Measurements from ENCODE around the gene CAV1. TPM values are rescaled to one million over a fixed set of nuclear protein-coding genes. Genes with fewer than 3 reads are reported as not detected.
A peak's percentile ranks its signal among the peaks of the same experiment; 100 is the strongest.

CAV1 gene
- total and polyA plus RNA-seq, 2 of the 4 experiments (the other 2 are of a cell fraction): 1,592 to 1,808 TPM

GRCh38 chr7:116521046-116521664 lies 3.7 kb upstream of the CAV1 start:
- H3K9ac ChIP-seq (ENCODE audit: low read depth, low read length): no peak overlapping the region
- WGBS, 2 experiments (ENCODE audit: extremely low coverage in 2 of 2, insufficient read length in 1 of 2): no CpG with 5 or more reads among the region's 6 CpGs
- TF ChIP-seq RFX5 (IDR thresholded peaks at IDR 0.05; ENCODE audit: low read depth, low read length) (no peak), ELK1 (IDR thresholded peaks at IDR 0.05; ENCODE audit: borderline replicate concordance, low read depth, low read length) (no peak), SMC3 (IDR thresholded peaks at IDR 0.05; ENCODE audit: low read depth, low read length) (no peak), FOS (IDR thresholded peaks at IDR 0.05; ENCODE audit: low read depth, low read length) (no peak), POLR2A (IDR thresholded peaks at IDR 0.05; ENCODE audit: low read depth, low read length) (no peak), BHLHE40 (IDR thresholded peaks at IDR 0.05; ENCODE audit: low read depth, low read length) (no peak), MAZ (IDR thresholded peaks at IDR 0.05; ENCODE audit: borderline replicate concordance, low read depth, low read length) (no peak), MAFK (IDR thresholded peaks at IDR 0.05; ENCODE audit: low read depth, low read length) (no peak), USF2 (IDR thresholded peaks at IDR 0.05; ENCODE audit: low read depth, low read length) (no peak), CEBPB (IDR thresholded peaks at IDR 0.05; ENCODE audit: low read depth, low read length) (no peak), CHD1 (IDR thresholded peaks at IDR 0.05; ENCODE audit: low read depth, low read length) (no peak), RAD21 (IDR thresholded peaks at IDR 0.05; ENCODE audit: low read length) (no peak), MXI1 (IDR thresholded peaks at IDR 0.05; ENCODE audit: borderline replicate concordance, low read depth, low read length) (no peak), CTCF (conservative IDR thresholded peaks at IDR 0.05; ENCODE audit: low read depth, low read length) (no peak)

More at GRCh38 chr7:116521046-116521664, 3.7 kb upstream of the CAV1 start:
- Histone ChIP-seq H3K4me1 (ENCODE audit: control insufficient read depth, insufficient read depth, low read length) (peaks cover 7% of the 10 kb centered on the region), H3K4ac (ENCODE audit: low read depth, low read length) (peak overlapping the region; percentile 3), H2AFZ (replicated peaks; ENCODE audit: low read length, poor library complexity) (no peak overlapping the region), H2AK9ac (replicated peaks; ENCODE audit: low read depth, low read length, poor library complexity) (no peak overlapping the region), H3K27ac (ENCODE audit: insufficient read depth, low read length) (no peak overlapping the region), H3K79me1 (ENCODE audit: low read depth in 1 of 2, low read length in 2 of 2) (peaks cover 0 to 18% of the 10 kb centered on the region in 2 experiments; a peak in 2 of 4 replicates), H2BK120ac (ENCODE audit: low read depth, low read length) (peak overlapping the region; percentile 84), H3K36me3 (ENCODE audit: control insufficient read depth, insufficient read depth, low read length) (no peaks in the 10 kb centered on the region), H2BK20ac (ENCODE audit: low read depth, low read length) (peak overlapping the region; percentile 50), H3K9me3 (ENCODE audit: control insufficient read depth, insufficient read depth, low read length) (no peaks in the 10 kb centered on the region), H3K18ac (ENCODE audit: low read depth, low read length) (peak overlapping the region; percentile 33; the same call in 1 of the 2 replicates), H3K4me3 (ENCODE audit: insufficient read depth, low read depth, low read length) (no peak overlapping the region), H2BK5ac (ENCODE audit: low read depth, low read length, poor library complexity, severe bottlenecking) (peak overlapping the region; percentile 8), H3K14ac (replicated peaks; ENCODE audit: low read depth, low read length) (peak overlapping the region; percentile 7; the same call in 1 of the 2 replicates), H4K20me1 (ENCODE audit: insufficient read depth, low read length) (no peaks in the 10 kb centered on the region; the same call in 1 of the 2 replicates), H4K5ac (ENCODE audit: low read depth, low read length) (no peak overlapping the region), H3K9me1 (ENCODE audit: insufficient read depth, low read length) (peaks cover 7% of the 10 kb centered on the region; the same call in 1 of the 2 replicates), H4K8ac (ENCODE audit: low read depth in 2 of 2, low read length in 2 of 2) (peak overlapping the region in 1 of 2 experiments; percentile 31; a peak in 2 of 4 replicates), H3K27me3 (ENCODE audit: control insufficient read depth, insufficient read depth, low read length) (no peaks in the 10 kb centered on the region), H3K23ac (ENCODE audit: low read depth, low read length) (peak overlapping the region; percentile 62), H4K91ac (ENCODE audit: insufficient read depth, low read depth, low read length) (peak overlapping the region; percentile 54), H2AK5ac (ENCODE audit: low read depth, low read length) (peak overlapping the region; percentile 41; the same call in 1 of the 2 replicates), H2BK15ac (ENCODE audit: low read depth, low read length) (peak overlapping the region; percentile 61; the same call in 2 of the 3 replicates), H3K56ac (ENCODE audit: extremely low read depth, insufficient read depth, low read length) (no peak overlapping the region), H3K4me2 (ENCODE audit: low read depth, low read length) (no peak overlapping the region)
- BruUV-seq (replicated peaks): no TSS peak
- no peak for ATAC-seq (ENCODE audit: low read depth)
- peak; percentile 50 for DNase-seq
- dilution Hi-C loops (cut with HindIII; ENCODE audit: low sequenced_read_pairs, unreplicated experiment) (loop anchor here (25.0 kb wide), 1 partner anchor 259 kb away; no protein-coding TSS in a partner anchor), intact Hi-C loops (cut with micrococcal nuclease) (no loop called here), in situ Hi-C loops (cut with MboI; ENCODE audit: low sequenced_read_pairs) (loop anchor here (5.0 to 10.0 kb wide), 2 partner anchors 259 to 346 kb away; no protein-coding TSS in a partner anchor)
- CTCF ChIA-PET: interaction anchor here (0.9 kb wide), 1 partner anchor 14 kb away, joined by 3 read pairs; no protein-coding TSS in a partner anchor
- POLR2A ChIA-PET (ENCODE audit: unreplicated experiment): interaction anchor here (0.5 to 0.9 kb wide), 2 partner anchors 10 to 692 kb away, joined by 3 to 5 read pairs; no protein-coding TSS in a partner anchor
